Measurements from ENCODE around the gene CPVL. TPM values are rescaled to one million over a fixed set of nuclear protein-coding genes. Genes with fewer than 3 reads are reported as not detected.

The CPVL gene
- total and polyA plus RNA-seq, 8 donors = 6.8 to 40.8 (median 11.2) TPM

DNA sequence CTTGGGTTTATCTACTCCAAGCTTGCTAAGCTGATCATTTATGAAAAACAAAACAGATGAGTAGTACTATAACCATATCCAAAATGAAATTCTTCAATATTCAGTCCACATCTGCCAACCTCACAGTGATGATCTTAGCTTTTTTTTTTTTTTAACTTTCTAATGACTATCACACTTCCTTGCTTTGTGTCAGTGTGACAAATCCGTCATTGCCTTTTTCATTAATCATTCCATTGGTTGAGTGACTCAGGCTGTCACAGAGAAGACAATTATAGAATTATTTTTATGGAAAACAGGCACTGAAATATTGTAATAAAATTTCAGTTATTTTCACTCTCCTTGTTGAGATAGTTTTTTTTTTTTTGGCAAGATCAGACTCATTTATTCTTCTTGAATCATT is 70.7 kb downstream of the CPVL start:
- intact Hi-C loops (cut with DNase I) = no loop called here
- no peaks in the 10 kb centered on the region for H3K4me1 ChIP-seq
- H3K27ac ChIP-seq = no peak overlapping the region
- DNase-seq = no peak
- H3K9me3 ChIP-seq = no peaks in the 10 kb centered on the region
- TF ChIP-seq, protein P1, sequence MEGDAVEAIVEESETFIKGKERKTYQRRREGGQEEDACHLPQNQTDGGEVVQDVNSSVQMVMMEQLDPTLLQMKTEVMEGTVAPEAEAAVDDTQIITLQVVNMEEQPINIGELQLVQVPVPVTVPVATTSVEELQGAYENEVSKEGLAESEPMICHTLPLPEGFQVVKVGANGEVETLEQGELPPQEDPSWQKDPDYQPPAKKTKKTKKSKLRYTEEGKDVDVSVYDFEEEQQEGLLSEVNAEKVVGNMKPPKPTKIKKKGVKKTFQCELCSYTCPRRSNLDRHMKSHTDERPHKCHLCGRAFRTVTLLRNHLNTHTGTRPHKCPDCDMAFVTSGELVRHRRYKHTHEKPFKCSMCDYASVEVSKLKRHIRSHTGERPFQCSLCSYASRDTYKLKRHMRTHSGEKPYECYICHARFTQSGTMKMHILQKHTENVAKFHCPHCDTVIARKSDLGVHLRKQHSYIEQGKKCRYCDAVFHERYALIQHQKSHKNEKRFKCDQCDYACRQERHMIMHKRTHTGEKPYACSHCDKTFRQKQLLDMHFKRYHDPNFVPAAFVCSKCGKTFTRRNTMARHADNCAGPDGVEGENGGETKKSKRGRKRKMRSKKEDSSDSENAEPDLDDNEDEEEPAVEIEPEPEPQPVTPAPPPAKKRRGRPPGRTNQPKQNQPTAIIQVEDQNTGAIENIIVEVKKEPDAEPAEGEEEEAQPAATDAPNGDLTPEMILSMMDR (IDR thresholded peaks at IDR 0.05) = no peak
- H3K27me3 ChIP-seq = no peaks in the 10 kb centered on the region
- no peak for ATAC-seq
- no peaks in the 10 kb centered on the region for H3K36me3 ChIP-seq
- H3K4me3 ChIP-seq = no peak overlapping the region

DNA sequence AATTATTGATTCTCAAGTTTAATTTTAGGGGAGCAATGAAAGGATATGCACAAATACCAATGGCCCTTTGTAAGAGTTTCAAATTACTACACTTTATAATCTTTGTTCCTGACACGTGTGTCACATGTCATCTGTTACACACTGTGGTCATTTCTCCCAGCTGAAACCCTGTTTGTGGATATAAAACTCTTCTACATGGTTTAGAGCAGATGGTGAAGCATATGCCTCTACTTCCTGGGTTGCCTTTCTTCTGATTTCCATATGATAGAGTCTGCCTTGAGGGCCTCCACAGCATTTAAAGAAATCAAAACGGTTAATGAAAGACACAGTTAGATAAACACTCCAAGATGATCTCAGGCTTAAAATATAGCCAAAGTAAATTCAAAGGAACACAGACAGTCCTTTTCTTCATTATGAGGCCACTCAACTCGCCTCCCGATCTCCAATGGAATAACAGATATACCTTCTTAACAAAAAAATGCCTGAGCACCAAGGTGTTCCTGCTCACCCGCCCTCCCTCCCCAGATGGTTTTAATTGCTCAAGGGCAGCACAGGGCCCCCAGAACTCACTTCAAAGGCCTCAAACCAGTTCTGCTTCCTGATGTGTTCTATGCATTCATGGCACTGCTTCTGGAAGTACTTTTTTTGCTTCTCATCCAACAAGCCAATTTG is 75.0 kb downstream of the CPVL start:
- H3K9me3 ChIP-seq = no peaks in the 10 kb centered on the region
- no peak overlapping the region for H3K27ac ChIP-seq
- TF ChIP-seq, protein P1 (IDR thresholded peaks at IDR 0.05) = no peak
- no peaks in the 10 kb centered on the region for H3K27me3 ChIP-seq
- DNase-seq = peak in 1 of 4 donors; percentile 79
- ATAC-seq = peak; percentile 36
- H3K4me3 ChIP-seq = no peak overlapping the region
- no peaks in the 10 kb centered on the region for H3K36me3 ChIP-seq
- intact Hi-C loops (cut with DNase I) = no loop called here
- H3K4me1 ChIP-seq = no peaks in the 10 kb centered on the region

DNA sequence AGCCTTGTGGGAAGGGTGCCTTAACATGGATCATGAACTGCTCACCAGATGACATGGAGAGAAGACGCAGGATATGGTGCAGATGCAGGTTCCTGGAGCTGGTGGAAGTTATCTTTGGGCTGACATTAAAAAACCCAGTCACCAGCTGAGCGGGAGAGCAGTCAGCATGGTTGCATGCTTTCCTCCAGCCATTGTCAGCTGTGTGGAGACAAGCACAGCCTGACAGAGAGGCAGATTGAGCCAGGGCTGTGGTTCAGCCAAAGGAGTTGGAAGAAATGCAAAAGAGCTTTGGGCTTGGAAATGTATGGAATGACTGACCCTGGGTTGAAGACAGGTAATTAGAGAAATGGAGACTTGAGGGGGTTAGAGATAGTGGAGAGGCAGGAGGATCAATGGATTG is 79.7 kb downstream of the CPVL start:
- ATAC-seq = no peak
- no peaks in the 10 kb centered on the region for H3K9me3 ChIP-seq
- no peak overlapping the region for H3K4me3 ChIP-seq
- no peaks in the 10 kb centered on the region for H3K4me1 ChIP-seq
- TF ChIP-seq, protein P1 (IDR thresholded peaks at IDR 0.05) = no peak
- peak in 1 of 4 donors; percentile 46 for DNase-seq
- intact Hi-C loops (cut with DNase I) = no loop called here
- H3K27me3 ChIP-seq = no peaks in the 10 kb centered on the region
- H3K27ac ChIP-seq = no peak overlapping the region
- H3K36me3 ChIP-seq = no peaks in the 10 kb centered on the region

DNA sequence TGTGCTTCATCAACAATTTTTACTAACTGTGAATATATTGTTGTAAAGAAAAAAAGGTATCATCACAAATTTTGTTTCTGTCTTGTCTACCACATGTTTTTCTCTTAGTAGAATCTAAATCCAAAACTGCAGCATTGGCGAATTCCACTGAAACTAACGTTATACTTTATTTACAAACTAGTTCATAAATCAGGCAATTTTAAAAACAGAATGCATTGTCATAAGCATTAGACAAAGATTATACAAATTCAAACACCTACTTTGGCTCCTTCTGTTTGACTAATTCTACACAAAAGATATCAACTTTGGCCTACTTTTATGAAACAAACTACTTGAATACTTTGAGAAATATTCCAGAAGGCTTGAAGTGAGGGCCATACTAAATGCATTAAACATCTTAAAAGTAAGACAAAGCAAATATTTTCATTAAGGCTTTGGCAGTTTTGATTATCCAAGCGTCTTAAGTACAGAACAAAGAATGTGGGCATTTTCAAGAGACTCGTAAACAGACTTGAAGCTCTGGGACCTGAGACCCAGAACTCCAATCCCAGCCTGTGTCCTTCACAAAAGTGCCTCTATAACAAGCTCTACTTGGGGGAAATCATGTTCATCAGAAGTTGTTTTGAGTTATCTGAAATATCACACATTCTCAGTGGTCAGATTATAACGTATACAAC is 81.0 kb downstream of the CPVL start:
- ATAC-seq (peak; percentile 77), DNase-seq (peak in 2 of 4 donors; percentile 59 to 67)
- H3K4me1 ChIP-seq = no peaks in the 10 kb centered on the region
- no peak overlapping the region for H3K27ac ChIP-seq
- H3K36me3 ChIP-seq = no peaks in the 10 kb centered on the region
- no peaks in the 10 kb centered on the region for H3K9me3 ChIP-seq
- no peak overlapping the region for H3K4me3 ChIP-seq
- intact Hi-C loops (cut with DNase I) = no loop called here
- H3K27me3 ChIP-seq = no peaks in the 10 kb centered on the region
- TF ChIP-seq, protein P1 (IDR thresholded peaks at IDR 0.05) = no peak

DNA sequence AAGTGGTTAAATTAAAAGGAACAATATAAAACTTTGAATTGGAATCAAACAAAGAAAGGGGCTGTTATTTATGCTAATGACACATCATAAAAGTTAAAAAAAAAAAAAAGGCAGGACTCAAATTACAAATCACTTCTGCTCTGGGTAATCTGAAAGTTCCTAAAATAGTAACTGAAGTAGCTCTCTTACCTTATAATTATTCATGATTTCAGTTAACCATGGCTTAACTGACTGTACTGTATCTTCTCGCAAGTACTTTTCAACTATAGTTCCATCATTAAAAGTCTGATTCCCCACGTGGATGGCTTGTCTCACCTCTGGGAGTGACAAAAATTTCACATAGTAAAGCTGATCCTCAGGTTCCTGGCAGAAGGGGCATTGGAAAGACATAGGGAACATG is 82.5 kb downstream of the CPVL start:
- no peak overlapping the region for H3K27ac ChIP-seq
- no peak overlapping the region for H3K4me3 ChIP-seq
- intact Hi-C loops (cut with DNase I) = no loop called here
- TF ChIP-seq, protein P1 (IDR thresholded peaks at IDR 0.05) = no peak
- no peaks in the 10 kb centered on the region for H3K9me3 ChIP-seq
- H3K36me3 ChIP-seq = no peaks in the 10 kb centered on the region
- ATAC-seq (no peak), DNase-seq (no peak)
- no peaks in the 10 kb centered on the region for H3K27me3 ChIP-seq
- no peaks in the 10 kb centered on the region for H3K4me1 ChIP-seq

Data from left lung (tissue), 10 donors.